H9 (cell line): ENCODE results near the gene SETBP1. TPM values are rescaled to one million over a fixed set of nuclear protein-coding genes. Genes with fewer than 3 reads are reported as not detected.

Experiments used
- DNase-seq: peaks from one replicate; pipeline ENCODE4 v3.0.0-alpha.2; 2017
- H2AFZ ChIP-seq: one replicate; pipeline ENCODE4 v1.6.1; 2013; ENCODE audit warnings: mild to moderate bottlenecking, low read length, control low read depth, moderate library complexity
- H2AK5ac ChIP-seq: 2 replicates; pipeline ENCODE4 v1.6.1; 2013; ENCODE audit warnings: low read length, control low read depth, mixed read lengths; ENCODE audit not compliant: insufficient read length
- H2BK120ac ChIP-seq: one replicate; pipeline ENCODE4 v1.6.1; 2013; ENCODE audit warnings: low read depth, mild to moderate bottlenecking, low read length, control low read depth, inconsistent platforms; ENCODE audit not compliant: poor library complexity, severe bottlenecking
- H2BK12ac ChIP-seq: 2 replicates; pipeline ENCODE4 v1.6.1; 2013; ENCODE audit warnings: low read length, control low read depth, mixed read lengths, low read depth; ENCODE audit not compliant: insufficient read length
- H2BK15ac ChIP-seq: 2 replicates; pipeline ENCODE4 v1.6.1; 2013; ENCODE audit warnings: low read depth, low read length, control low read depth
- H2BK20ac ChIP-seq: one replicate; pipeline ENCODE4 v1.6.1; 2013; ENCODE audit warnings: low read depth, mild to moderate bottlenecking, low read length, control low read depth, inconsistent platforms; ENCODE audit not compliant: poor library complexity, severe bottlenecking
- H2BK5ac ChIP-seq: 2 replicates; pipeline ENCODE4 v1.6.1; 2013; ENCODE audit warnings: low read length, control low read depth, mixed read lengths; ENCODE audit not compliant: insufficient read length
- H3K14ac ChIP-seq: 2 replicates; pipeline ENCODE4 v1.6.1; 2013; ENCODE audit warnings: low read length, control low read depth; ENCODE audit not compliant: insufficient read depth
- H3K18ac ChIP-seq: 2 replicates; pipeline ENCODE4 v1.6.1; 2013; ENCODE audit warnings: low read depth, mild to moderate bottlenecking, mixed read lengths, low read length, control low read depth; ENCODE audit not compliant: insufficient read length
- H3K23ac ChIP-seq: 2 replicates; pipeline ENCODE4 v1.6.1; 2013; ENCODE audit warnings: low read length, control low read depth, mixed read lengths, low read depth; ENCODE audit not compliant: insufficient read length
- H3K23me2 ChIP-seq: 2 replicates; pipeline ENCODE4 v1.6.1; 2013; ENCODE audit warnings: low read depth, mild to moderate bottlenecking, mixed read lengths, low read length, control low read depth; ENCODE audit not compliant: insufficient read length, poor library complexity, severe bottlenecking
- H3K27ac ChIP-seq: 2 replicates; pipeline ENCODE4 v1.5.1; 2013; ENCODE audit warnings: low read length, control low read depth, mixed read lengths, low read depth; ENCODE audit not compliant: insufficient read length
- H3K27me3 ChIP-seq: 2 replicates; pipeline ENCODE4 v1.6.1; 2013; ENCODE audit warnings: low read length, control low read depth, inconsistent platforms; ENCODE audit not compliant: insufficient read depth
- H3K4ac ChIP-seq: 2 replicates; pipeline ENCODE4 v1.6.1; 2013; ENCODE audit warnings: low read depth, mild to moderate bottlenecking, control low read depth, inconsistent platforms, low read length, moderate library complexity
- H3K4me1 ChIP-seq: 2 replicates; pipeline ENCODE4 v1.6.1; 2013; ENCODE audit warnings: low read length, control low read depth, inconsistent platforms; ENCODE audit not compliant: insufficient read depth
- H3K4me2 ChIP-seq: 2 replicates; pipeline ENCODE4 v1.6.1; 2013; ENCODE audit warnings: low read length, control low read depth, mixed read lengths; ENCODE audit not compliant: insufficient read length, insufficient read depth
- H3K56ac ChIP-seq: 2 replicates; pipeline ENCODE4 v1.6.1; 2013; ENCODE audit warnings: low read depth, mild to moderate bottlenecking, mixed read lengths, low read length, control low read depth; ENCODE audit not compliant: insufficient read length
- H3K79me1 ChIP-seq: 2 replicates; pipeline ENCODE4 v1.6.1; 2013; ENCODE audit warnings: low read depth, mild to moderate bottlenecking, moderate library complexity, low read length, control low read depth, inconsistent platforms; ENCODE audit not compliant: insufficient read depth, poor library complexity, severe bottlenecking
- H3K79me2 ChIP-seq: 2 replicates; pipeline ENCODE4 v1.6.1; 2013; ENCODE audit warnings: low read length, control low read depth, inconsistent platforms; ENCODE audit not compliant: insufficient read depth
- H3K9ac ChIP-seq: 2 replicates; pipeline ENCODE4 v1.6.1; 2013; ENCODE audit warnings: low read length, control low read depth, mixed read lengths; ENCODE audit not compliant: insufficient read length; ENCODE audit errors: extremely low read depth
- H3K9me3 ChIP-seq: one replicate; pipeline ENCODE4 v1.6.1; 2013; ENCODE audit warnings: low read depth, low read length, inconsistent platforms; ENCODE audit not compliant: control insufficient read depth
- H3T11ph ChIP-seq: one replicate; pipeline ENCODE4 v1.6.1; 2013; ENCODE audit warnings: mild to moderate bottlenecking, low read length, control low read depth, inconsistent platforms
- H4K20me1 ChIP-seq: one replicate; pipeline ENCODE4 v1.6.1; 2013; ENCODE audit not compliant: control insufficient read depth, insufficient read length, insufficient read depth
- H4K5ac ChIP-seq: 2 replicates; pipeline ENCODE4 v1.6.1; 2013; ENCODE audit warnings: low read depth, mild to moderate bottlenecking, mixed read lengths, low read length, control low read depth; ENCODE audit not compliant: insufficient read length
- H4K8ac ChIP-seq: replicated peaks from 2 replicates; pipeline ENCODE4 v1.6.1; 2013; ENCODE audit warnings: low read length, control low read depth, mixed read lengths, low read depth; ENCODE audit not compliant: insufficient read length
- H4K91ac ChIP-seq: 2 replicates; pipeline ENCODE4 v1.6.1; 2013; ENCODE audit warnings: low read depth, mild to moderate bottlenecking, moderate library complexity, mixed read lengths, low read length, control low read depth; ENCODE audit not compliant: insufficient read length
- H3K27ac Mint-ChIP-seq, 3 experiments: 2 replicates in 2 of 3; 3 replicates in 1 of 3; pipeline ENCODE4 v1.8.0; 2020 to 2021; ENCODE audit warnings: mixed read lengths in 3 of 3, mild to moderate bottlenecking in 1 of 3, moderate library complexity in 1 of 3
- H3K27me3 Mint-ChIP-seq: 2 replicates; pipeline ENCODE4 v1.8.0; 2021; ENCODE audit warnings: low read depth, mild to moderate bottlenecking, moderate library complexity, mixed read lengths
- H3K36me3 Mint-ChIP-seq, 3 experiments: 2 replicates in 2 of 3; 3 replicates in 1 of 3; pipeline ENCODE4 v1.8.0; 2020 to 2021; ENCODE audit warnings: low read depth in 3 of 3, mixed read lengths in 3 of 3; ENCODE audit not compliant: insufficient read depth in 1 of 3
- H3K4me1 Mint-ChIP-seq, 2 experiments: 2 replicates each; pipeline ENCODE4 v1.8.0; 2020; ENCODE audit warnings: mixed read lengths in 2 of 2
- H3K4me3 Mint-ChIP-seq, 2 experiments: 2 replicates in 1 of 2; 3 replicates in 1 of 2; pipeline ENCODE4 v1.8.0; 2020 to 2021; ENCODE audit warnings: mild to moderate bottlenecking in 2 of 2, mixed read lengths in 2 of 2, moderate library complexity in 1 of 2
- H3K9me3 Mint-ChIP-seq, 2 experiments: 2 replicates in 1 of 2; 3 replicates in 1 of 2; pipeline ENCODE4 v1.8.0; 2020; ENCODE audit warnings: mild to moderate bottlenecking in 2 of 2, mixed read lengths in 2 of 2, moderate library complexity in 1 of 2
- CTCF ChIP-seq: fragments of 200-600 bp; sonication (generic); conservative IDR thresholded peaks from 3 replicates; pipeline ENCODE4 v1.8.0; 2021; ENCODE audit warnings: antibody characterized with exemption, mild to moderate bottlenecking
- WGBS: extraction: QIAGEN DNeasy Blood & Tissue Kit; methylation state at CpG from one replicate; pipeline ENCODE4 v1.1.7; 2013; ENCODE audit warnings: missing lambda C conversion rate, low lambda C conversion rate, mixed read lengths; ENCODE audit not compliant: insufficient read length; ENCODE audit errors: extremely low coverage; 5-methylcytosine and 5-hydroxymethylcytosine counted together
- total RNA-seq: library from RNA; stranded (reverse); gene quantifications from 2 replicates; pipeline ENCODE4 v1.2.1, GENCODE V29; 2021

The SETBP1 gene
- total RNA-seq, 1 experiment from 2014 or later: 4.6 TPM

GRCh38 chr18:45037618-45038017 lies 356.9 kb downstream of the SETBP1 start:
- Histone ChIP-seq H3K79me1 (no peaks in the 10 kb centered on the region), H3K27me3 (no peaks in the 10 kb centered on the region), H3K79me2 (no peaks in the 10 kb centered on the region), H2AK5ac (no peak overlapping the region), H2BK15ac (no peak overlapping the region), H2BK120ac (no peak overlapping the region), H2BK5ac (no peak overlapping the region), H4K5ac (no peak overlapping the region), H3K4me1 (no peaks in the 10 kb centered on the region), H3K27ac (no peak overlapping the region), H3K4me2 (no peak overlapping the region), H3K4ac (no peak overlapping the region), H4K91ac (no peak overlapping the region), H4K8ac (no peak overlapping the region), H3K23ac (no peak overlapping the region), H4K20me1 (no peaks in the 10 kb centered on the region), H3K18ac (no peak overlapping the region), H3K9me3 (no peaks in the 10 kb centered on the region), H2BK12ac (no peak overlapping the region), H2BK20ac (no peak overlapping the region), H3K56ac (no peak overlapping the region), H3K14ac (no peak overlapping the region), H3T11ph (no peak overlapping the region), H3K9ac (no peak overlapping the region), H3K23me2 (no peaks in the 10 kb centered on the region), H2AFZ (no peak overlapping the region)
- Mint-ChIP-seq H3K4me3 (no peak overlapping the region), H3K27ac (no peak overlapping the region), H3K9me3 (no peaks in the 10 kb centered on the region), H3K36me3 (no peaks in the 10 kb centered on the region; a peak in 1 of 7 replicates), H3K27me3 (no peaks in the 10 kb centered on the region), H3K4me1 (peaks cover 0 to 7% of the 10 kb centered on the region in 2 experiments; a peak in 1 of 4 replicates)
- WGBS: no CpG with 5 or more reads among the region's 2 CpGs
- no peak for TF ChIP-seq CTCF
- no peak for DNase-seq
